K562 (cell line): ENCODE measurements around the gene TBC1D1. TPM values are rescaled to one million over a fixed set of nuclear protein-coding genes. Genes with fewer than 3 reads are reported as not detected.
A peak's percentile ranks its signal among the peaks of the same experiment; 100 is the strongest.

Source experiments
- CBX3 ChIP-seq, 2 experiments: IDR thresholded peaks; 1 replicate in 1 of 2; 2 replicates in 1 of 2; pipeline ENCODE4 v1.6.1; 2012; ENCODE audit warnings: inconsistent platforms in 2 of 2, low read length in 2 of 2, borderline replicate concordance in 1 of 2, control low read depth in 1 of 2
- CTCF ChIP-seq, 3 experiments: IDR thresholded peaks in 2 of 3; conservative IDR thresholded peaks in 1 of 3; 2 replicates each; pipeline ENCODE4 v1.5.1; 2011 to 2012; ENCODE audit warnings: low read length in 3 of 3, mild to moderate bottlenecking in 3 of 3, control low read depth in 2 of 3, improper control_type of control experiment in 1 of 3, inconsistent platforms in 1 of 3, low read depth in 1 of 3, mixed read lengths in 1 of 3, moderate library complexity in 1 of 3; ENCODE audit not compliant: insufficient read depth in 2 of 3
- FOXO4 ChIP-seq: fragments of 450-650 bp; formaldehyde crosslinking; IDR thresholded peaks from 2 replicates; pipeline ENCODE4 v1.4.0; 2020; ENCODE audit warnings: mild to moderate bottlenecking, moderate library complexity
- STAT6 ChIP-seq: sonication (generic); formaldehyde crosslinking; IDR thresholded peaks from 2 replicates; pipeline ENCODE4 v1.8.1; 2023; ENCODE audit warnings: mild to moderate bottlenecking, missing genetic modification reagents
- polyA plus RNA-seq, 8 experiments: library from polyadenylated mRNA; depleted of rRNA in 4 of 8; stranded (reverse) in 5 of 8; unstranded in 3 of 8; fragments of >200 nt; fragmentation: Nextera tagmentation in 2 of 8; fragmentation: Illumina TruSeq in 1 of 8; extraction: Ambion mirVana in 2 of 8; extraction: Trizol in 1 of 8; gene quantifications; 2 replicates each; pipeline versions ENCODE4 v1.2.1 to v1.2.3, GENCODE V29; 2011 to 2014; ENCODE audit warnings: inconsistent platforms in 1 of 8, missing spikeins in 1 of 8
- total RNA-seq, 7 experiments: library from RNA; depleted of rRNA in 6 of 7; stranded (reverse); fragments of >200 nt in 6 of 7; fragmentation: Illumina TruSeq in 2 of 7; extraction: Trizol in 2 of 7; gene quantifications; 2 replicates each; pipeline versions ENCODE4 v1.2.1 to v1.2.3, GENCODE V29; 2011 to 2021; ENCODE audit warnings: low replicate concordance in 1 of 7

Gene TBC1D1
- total and polyA plus RNA-seq, 9 of the 15 experiments (the other 6 are each of a cell fraction or from before 2014, with no cell fraction given): 0.59 to 14.2 (median 8.8) TPM

GRCh38 chr4:37882665-37883296, 8.1 kb upstream of the TBC1D1 start (continued):
- TF ChIP-seq FOXO4 (CRISPR knock-in tag) (no peak), CBX3 (IDR thresholded peaks at IDR 0.05; ENCODE audit: borderline replicate concordance in 1 of 2, low read length in 2 of 2) (no peak), STAT6 (CRISPR knock-in tag) (no peak), CTCF (IDR thresholded peaks at IDR 0.05 in 2 of 3, conservative IDR thresholded peaks at IDR 0.05 in 1 of 3; ENCODE audit: insufficient read depth in 2 of 3, low read depth in 1 of 3, low read length in 3 of 3) (peak in 1 of 3 experiments; percentile 36; a peak in 2 of 6 replicates)
